Stimulated activated CD8-positive, alpha-beta memory T cell treated with anti-CD3 and anti-CD28 coated beads, Interleukin-12 subunit alpha, Interleukin-12 subunit beta, amount 100 ng/mL, for 24 hours (primary cell): Measurements from ENCODE around the gene CAPN8.
"Not testable (repeated sequence)": the region's sequence is repeated elsewhere in the genome, so short reads cannot be mapped to it uniquely, and the experiment has no call there.

Source experiments
- DNase-seq: peaks from one replicate; pipeline ENCODE4 v3.0.0-alpha.2; 2020; ENCODE audit errors: extremely low read depth

The CAPN8 gene

DNA sequence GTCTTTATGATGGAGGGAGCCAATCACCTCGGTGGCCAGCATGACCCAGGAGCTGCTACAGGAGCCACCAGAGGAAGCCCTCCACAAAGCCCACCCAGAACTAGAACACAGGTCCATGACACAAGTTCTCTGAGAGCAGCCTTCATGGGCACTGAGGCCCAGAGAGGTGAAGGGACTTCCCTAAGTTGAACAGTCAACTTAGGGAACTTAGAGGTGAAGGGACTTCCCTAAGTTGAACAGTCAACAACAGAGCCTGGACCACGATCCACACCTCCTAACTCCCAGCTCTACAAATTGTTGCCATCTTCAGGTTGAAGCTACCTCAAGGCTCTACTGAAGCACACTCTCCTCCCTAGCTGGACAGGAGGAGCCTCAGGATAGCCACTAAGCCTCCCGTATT lies 139.5 kb downstream of the CAPN8 start:
- no peak for DNase-seq

DNA sequence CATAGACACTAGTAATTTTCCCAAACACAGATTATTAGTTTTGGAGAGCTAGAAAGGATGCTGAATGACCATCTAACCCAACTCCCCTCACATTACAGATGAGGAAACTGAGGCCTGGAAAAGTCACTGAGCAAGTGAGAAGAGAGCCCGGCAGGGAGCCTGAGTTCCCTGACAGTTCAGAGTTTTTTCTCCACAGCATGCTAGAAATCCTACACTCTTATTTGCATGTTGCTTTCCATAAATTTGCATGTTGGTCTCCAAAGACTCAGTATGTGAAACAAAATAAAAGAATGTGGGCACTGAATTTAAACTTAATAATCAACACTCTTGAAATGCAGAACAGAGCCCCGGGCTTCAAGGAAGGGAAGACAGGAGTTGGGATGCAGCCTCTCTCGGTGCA lies 140.0 kb downstream of the CAPN8 start:
- no peak for DNase-seq

DNA sequence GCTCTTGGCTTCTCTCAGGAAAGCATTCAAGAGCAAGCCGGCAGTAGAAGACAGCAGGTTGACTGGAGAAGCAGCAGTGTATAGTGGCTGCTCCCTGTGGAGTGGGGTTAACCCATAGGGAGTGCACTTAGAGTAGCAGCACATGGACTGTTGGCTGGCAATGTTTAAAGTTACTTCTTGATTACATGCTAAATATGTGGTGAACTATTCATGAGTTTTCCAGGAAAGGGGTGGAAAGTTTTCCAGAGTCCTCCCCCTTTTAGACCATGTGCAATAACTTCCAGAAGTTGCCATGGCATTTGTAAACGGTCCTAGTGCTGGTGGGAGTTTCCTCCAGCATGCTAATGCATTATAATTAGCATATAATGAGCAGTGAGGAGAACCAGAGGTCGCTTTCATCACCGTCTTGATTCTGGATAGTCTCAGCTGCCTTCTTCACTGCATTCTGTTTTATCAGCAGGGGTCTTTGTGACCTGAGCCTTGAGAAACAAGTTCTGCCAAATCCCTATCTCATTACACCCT lies 140.5 kb downstream of the CAPN8 start:
- no peak for DNase-seq

DNA sequence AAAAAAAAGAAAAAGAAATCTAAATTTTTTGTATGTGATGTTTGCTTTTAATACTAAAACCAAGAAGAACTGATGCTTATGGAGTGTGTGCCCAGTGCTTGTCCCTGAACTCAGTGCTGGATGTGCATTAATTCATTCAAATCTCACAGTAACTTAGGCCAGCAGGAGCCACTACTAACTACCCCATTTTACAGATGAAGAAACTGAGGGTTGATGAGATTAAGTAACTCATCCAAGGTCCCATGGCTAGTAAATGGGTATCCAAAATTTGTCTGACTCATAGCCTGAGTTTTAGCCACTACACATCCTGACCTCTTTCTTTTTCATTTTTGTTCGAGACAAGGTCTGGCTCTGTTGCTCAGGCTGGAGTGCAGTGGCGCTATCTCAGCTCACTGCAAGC lies 144.4 kb downstream of the CAPN8 start:
- no peak for DNase-seq

DNA sequence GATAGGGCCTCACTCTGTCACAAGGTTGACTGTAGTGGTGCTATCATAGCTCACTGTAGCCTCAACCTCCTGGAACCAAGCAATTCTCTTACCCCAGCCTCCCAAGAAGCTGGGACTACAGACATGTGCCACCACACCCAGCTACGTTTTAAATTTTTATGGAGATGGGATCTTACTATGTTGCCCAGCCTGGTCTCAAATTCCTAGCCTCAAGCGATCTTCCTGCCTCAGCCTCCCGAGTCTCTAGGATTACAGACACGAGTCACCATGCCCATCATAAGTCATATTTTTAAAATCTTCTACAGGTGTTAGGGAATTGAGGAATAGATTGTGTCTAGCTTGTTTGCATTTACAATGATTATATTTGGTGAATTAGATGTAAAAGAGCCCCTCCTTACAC lies 145.3 kb downstream of the CAPN8 start:
- no peak for DNase-seq

DNA sequence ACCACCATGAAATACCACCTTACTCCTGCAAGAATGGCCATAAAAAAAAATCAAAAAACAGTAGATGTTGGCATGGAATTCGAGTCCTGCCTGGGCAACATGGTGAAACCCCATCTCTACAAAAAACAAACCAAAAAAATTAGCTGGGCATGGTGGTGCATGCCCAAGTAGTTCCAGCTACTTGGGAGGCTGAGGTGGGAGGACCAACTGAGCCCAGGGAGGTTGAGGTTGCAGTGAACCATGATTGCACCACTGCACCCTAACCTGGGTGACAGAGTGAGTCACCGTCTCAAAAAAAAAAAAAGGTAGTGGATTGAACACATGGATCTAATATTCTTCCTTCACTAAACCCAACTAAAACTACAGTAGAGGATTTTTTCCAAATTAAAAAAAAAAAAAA lies 146.4 kb downstream of the CAPN8 start:
- DNase-seq: no peak

DNA sequence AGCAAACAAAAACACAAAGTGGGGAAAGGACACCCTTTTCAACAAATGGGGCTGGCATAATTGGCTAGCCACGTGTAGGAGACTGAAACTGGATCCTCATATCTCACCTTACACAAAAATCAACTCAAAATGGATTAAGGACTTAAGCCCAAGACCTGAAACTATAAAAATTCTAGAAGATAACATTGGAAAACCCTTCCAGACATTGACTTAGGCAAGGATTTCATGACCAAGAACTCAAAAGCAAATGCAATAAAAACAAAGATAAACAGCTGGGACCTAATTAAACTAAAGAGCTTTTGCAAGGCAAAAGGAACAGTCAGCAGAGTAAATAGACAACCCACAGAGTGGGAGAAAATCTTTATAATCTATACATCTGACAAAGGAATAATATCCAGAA lies 146.9 kb downstream of the CAPN8 start:
- not testable (repeated sequence) for DNase-seq

DNA sequence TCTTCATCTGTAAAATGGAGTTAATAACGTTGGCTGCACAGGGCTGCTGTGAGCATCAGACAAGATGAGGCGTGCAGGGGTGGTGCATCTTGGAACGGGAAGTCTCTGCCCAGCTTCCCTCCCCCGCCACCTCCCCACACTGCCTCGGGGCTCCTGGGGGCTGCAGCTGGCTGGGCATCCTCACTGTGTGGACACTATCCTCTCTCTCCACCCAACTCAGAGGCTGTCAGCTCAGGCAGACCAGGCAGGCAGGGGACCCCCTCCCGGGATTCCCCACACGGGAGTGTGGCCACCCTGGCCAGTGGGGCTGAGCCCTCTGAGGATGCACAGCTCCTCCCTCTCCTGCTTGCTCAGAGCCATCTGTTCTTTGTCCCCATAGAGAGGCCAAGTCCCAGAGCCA lies 149.6 kb downstream of the CAPN8 start:
- DNase-seq: no peak

DNA sequence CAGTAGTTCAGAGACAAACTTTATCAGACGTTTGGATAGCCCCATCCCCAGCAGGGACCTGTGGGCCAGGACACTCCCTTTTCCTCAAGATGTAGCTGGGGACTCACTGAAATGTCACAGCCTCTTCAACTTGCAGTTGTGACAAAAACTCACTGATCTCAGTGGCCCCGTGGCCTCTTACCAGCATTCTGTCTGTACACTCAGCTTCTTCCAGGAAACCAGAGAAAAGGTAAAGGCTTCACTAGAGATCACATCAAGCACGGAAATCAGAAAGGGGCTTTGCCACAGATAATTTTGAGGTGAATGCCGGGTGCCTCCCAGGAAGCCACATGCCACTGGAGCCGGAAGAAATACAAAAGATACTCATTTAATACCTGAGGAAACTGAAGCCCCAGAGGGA lies 150.1 kb downstream of the CAPN8 start:
- no peak for DNase-seq

DNA sequence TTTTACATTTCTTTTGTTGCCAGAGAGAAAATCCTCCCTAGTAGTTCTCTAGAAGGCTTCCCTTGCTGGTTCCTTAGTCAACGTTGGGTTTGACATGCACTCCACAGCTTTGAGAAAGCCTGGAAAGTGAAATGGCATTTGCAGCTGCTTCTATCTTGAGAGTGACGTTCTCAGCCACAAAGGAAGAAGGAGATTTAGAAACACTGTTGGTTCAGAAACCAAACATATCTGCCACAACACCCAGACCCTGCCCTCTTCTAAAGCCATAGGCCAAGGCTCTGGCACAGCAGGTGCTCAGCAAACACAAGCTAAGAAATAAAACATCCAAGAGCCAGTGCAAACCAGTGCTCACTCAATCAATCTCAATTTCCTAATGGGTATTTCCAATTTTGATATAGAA lies 150.9 kb downstream of the CAPN8 start:
- no peak for DNase-seq

DNA sequence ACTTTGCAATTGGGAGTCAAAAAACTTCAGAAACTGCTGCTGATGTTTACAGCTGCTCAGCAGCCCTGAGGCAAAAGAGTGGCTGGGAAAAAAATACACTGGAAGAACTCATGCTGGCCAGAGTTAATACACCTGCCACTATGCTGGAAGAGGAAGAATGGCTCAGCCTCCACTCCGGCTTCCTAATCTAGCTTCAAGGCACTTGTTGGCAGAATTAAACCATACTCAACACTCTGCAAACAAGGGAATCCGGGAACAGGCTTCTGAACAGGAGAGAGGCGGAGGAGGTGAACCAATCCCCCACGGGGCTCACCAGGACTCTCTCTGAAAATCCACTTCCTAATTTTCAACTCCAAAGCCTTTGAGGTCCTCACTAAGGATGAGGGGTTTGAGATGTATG lies 152.2 kb downstream of the CAPN8 start:
- no peak for DNase-seq

DNA sequence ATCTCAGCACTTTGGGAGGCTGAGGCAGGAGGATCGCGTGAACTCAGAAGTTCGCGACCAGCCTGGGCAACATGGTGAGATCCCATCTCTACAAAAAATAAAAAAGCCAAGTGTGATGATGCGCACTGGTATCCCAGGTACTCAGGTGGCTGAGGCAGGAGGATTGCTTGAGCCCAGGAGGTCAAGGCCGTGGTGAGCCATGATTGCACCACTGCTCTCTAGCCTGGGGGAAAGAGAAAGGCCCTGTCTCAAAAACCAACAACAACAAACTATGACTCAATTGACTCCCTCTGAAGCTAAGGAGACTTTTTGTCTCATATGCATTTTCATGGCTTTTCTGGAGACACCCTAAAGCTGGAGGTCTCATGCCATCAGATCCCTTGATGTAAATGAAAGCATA lies 153.4 kb downstream of the CAPN8 start:
- no peak for DNase-seq

DNA sequence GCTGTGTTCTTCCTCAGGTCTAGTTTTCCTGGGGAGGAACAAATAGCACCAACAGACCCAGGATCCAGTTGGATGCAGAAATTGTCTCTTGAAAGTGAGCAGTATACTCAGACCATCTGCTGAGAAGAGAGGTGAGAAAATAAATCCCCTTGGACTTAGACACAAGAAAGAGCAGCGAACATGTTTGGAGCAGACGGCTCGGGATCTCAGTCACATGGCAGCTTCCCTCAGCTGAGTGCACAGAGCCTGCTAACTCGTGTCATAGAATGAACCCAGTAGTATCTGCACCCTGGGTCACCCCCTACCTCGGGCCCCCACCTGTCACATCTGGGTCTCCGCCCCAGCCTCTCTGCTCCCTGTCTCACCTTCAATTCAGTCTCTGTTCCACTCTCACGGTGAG lies 156.7 kb downstream of the CAPN8 start:
- DNase-seq: no peak

DNA sequence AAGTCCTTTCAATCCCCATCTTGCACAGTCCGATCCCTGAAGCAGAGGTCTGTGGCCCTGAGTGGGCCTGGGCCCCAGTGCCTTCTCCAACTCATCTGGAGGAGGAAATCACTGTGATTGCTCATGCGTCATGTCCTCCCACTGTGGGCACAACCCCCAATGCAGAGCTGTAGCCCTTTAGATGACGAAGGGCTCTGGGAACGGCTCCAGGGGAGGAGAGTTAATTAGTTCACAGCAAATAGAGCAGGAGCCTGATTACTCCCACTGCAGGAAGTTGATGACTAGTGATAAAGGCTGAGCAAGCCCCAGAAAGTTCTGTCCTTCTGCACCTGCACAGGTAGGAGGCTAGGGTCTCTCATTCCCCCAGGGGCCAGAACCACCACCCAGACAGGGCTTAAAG lies 160.8 kb downstream of the CAPN8 start:
- DNase-seq: no peak

DNA sequence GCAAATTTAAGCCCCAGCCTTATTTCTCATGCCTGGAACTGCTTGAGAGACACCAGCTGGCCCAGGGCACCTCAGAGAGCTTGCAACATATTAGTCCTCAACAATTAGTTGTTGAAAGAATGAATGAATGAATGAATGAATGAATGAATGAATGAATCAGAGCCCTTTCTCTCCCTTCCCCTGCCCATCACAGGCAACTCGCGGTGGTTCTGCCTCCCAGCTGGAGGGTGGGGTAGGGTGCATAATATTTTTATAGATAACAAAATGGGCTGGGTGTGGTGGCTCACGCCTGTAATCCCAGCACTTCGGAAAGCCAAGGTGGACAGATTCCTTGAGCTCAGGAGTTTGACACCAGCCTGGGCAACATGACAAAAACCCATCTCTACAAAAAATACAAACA lies 162.2 kb downstream of the CAPN8 start:
- no peak for DNase-seq

DNA sequence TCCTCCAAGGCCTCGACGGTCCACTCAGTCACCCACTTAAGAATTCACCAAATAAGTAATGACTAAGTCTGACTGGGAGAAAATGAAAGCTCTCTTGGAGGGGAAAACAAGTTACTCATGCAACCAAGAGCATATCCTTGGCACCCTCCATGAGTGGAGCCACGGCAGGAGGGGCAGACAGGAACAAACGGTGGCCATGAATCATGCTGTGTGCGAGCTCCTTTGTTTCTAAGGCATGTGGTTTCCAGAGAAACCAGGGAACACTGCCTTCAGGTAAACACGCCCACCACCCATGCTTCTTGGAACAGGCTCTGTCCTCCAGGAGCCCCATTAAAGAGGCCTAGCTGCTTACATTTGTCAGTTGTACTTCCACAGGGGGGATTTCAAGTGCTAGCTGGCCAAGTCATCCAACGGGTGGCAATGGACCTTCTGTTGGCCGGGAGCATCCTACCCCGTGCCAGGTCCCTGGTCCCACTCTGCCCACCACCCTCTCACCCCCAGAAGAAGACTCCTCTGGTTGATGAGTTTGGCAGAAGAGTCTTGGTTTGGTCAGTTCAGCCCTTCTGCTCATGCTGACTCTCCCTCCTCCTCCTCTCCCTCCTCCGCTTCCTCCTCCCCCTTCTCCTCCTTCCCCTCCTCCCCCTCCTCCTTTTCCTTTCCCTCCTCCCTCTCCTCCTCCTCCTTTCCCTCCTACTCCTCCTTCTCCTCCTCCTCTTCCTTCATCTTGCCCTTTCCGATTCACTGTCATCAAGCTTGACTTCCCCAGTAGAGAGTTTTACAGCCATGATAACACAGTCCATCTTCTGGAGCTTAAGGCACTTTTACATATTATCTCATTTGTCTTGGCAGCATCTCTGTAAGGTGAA lies 164.7 kb downstream of the CAPN8 start:
- no peak for DNase-seq

DNA sequence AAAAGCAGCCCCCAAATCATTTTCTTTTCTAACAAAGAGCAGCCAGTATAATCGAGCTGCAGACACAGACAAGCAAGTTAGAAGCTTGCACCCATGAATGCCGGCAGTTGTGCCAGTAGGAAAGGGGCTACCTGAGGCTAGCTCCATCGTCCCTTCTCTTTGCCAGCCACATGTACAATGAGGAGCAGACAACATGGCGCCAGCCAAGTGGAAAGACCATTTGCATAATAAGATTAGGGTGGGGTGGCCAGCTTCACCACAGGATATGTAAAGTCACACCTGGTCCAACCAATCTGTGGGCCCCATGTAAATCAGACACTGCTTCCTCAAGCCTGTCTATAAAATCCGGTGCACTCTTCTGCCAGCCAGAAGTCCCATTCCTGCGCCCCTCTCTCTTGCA lies 168.6 kb downstream of the CAPN8 start:
- DNase-seq: no peak

DNA sequence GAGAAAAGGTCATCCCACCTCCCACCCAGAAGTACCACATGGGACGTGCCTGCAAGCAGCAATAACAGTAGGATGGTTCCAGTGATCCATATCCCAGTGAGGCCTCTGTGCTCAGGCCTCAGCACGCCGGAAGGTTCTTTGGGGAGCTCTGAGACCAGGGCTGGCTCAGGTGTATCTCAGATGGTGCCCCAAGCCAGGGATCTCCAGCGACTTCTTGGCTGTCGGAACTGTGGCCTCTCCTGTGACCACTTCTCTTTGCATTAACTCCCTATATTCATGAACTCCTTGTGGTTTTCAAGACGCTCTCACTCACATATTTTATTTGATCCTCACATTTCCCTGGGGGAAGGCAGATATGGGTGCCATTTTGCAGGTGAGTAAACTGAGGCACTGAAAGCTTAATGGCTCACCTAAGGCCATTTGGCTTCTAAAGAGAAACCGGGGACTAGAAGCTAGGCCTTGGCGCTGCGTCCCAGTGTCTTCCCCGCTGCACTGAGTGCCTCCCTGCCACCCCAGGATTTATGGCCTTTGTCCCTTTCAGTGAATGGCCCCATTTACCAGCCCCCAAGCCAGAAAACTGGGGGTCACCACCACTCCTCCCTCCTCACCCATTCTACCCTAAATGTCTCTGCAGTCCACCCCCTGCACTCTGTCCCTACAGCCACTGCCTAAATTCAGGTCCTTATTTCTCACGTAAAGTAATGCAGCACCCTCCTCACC lies 170.4 kb downstream of the CAPN8 start:
- no peak for DNase-seq

DNA sequence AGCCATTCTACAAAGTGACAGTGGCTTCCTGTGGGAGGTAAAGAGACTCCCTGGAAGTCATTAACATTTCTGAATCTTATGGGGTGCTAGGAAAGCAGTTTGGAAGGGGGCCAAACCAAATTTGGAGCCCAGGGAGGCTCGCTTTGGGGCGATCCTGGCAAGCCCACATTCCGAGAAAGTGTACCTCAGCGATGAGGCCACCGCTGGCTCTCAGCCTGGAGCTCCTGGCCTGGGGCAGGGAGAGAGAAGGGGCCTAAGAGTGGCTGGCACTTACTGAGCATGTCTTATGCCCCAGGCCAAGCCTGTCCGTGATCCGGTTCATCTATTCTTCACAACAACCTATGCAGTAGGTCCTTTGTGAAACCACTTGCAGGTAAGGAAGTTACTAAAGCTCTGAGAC lies 173.5 kb downstream of the CAPN8 start:
- no peak for DNase-seq
